Fibroblast of lung (primary cell): Measurements from ENCODE around the gene JPH2. TPM values are rescaled to one million over a fixed set of nuclear protein-coding genes. Genes with fewer than 3 reads are reported as not detected.

Source experiments
- DNase-seq, 2 donors: peaks; one replicate each; pipeline versions ENCODE4 v3.0.0 to v3.0.0-alpha.2; 2010; ENCODE audit warnings: low read depth in 2 of 2
- H2AFZ ChIP-seq: 2 replicates; pipeline ENCODE4 v1.5.1; 2012; ENCODE audit warnings: low read length, control low read depth, inconsistent platforms
- H3K27ac ChIP-seq: 2 replicates; pipeline ENCODE4 v1.5.1; 2011; ENCODE audit warnings: low read length, control low read depth; ENCODE audit not compliant: insufficient read depth
- H3K27me3 ChIP-seq: 2 replicates; pipeline ENCODE4 v1.5.1; 2011; ENCODE audit warnings: mild to moderate bottlenecking, low read length; ENCODE audit not compliant: control insufficient read depth, insufficient read depth
- H3K36me3 ChIP-seq: 2 replicates; pipeline ENCODE4 v1.5.1; 2011; ENCODE audit warnings: low read length; ENCODE audit not compliant: control insufficient read depth, insufficient read depth
- H3K4me1 ChIP-seq: 2 replicates; pipeline ENCODE4 v1.5.1; 2011; ENCODE audit warnings: low read length; ENCODE audit not compliant: control insufficient read depth, insufficient read depth; ENCODE audit errors: extremely low read depth
- H3K4me2 ChIP-seq: 2 replicates; pipeline ENCODE4 v1.5.1; 2011; ENCODE audit warnings: low read length, control low read depth; ENCODE audit not compliant: insufficient read depth; ENCODE audit errors: extremely low read depth
- H3K4me3 ChIP-seq, 4 experiments: fragments of 200-600 bp in 1 of 4; sonication (generic) in 1 of 4; replicated peaks in 1 of 4; 2 replicates each; pipeline ENCODE4 v1.5.1; 2011 to 2016; ENCODE audit warnings: low read length in 4 of 4, low read depth in 3 of 4, mild to moderate bottlenecking in 3 of 4, control low read depth in 2 of 4, inconsistent platforms in 1 of 4, mixed read lengths in 1 of 4; ENCODE audit not compliant: insufficient read depth in 1 of 4; ENCODE audit errors: control extremely low read depth in 1 of 4
- H3K79me2 ChIP-seq: 2 replicates; pipeline ENCODE4 v1.5.1; 2012; ENCODE audit warnings: mild to moderate bottlenecking, low read length, inconsistent platforms; ENCODE audit not compliant: control insufficient read depth, insufficient read depth
- H3K9ac ChIP-seq: 2 replicates; pipeline ENCODE4 v1.5.1; 2011; ENCODE audit warnings: mild to moderate bottlenecking, low read length, control low read depth; ENCODE audit not compliant: insufficient read depth
- H3K9me3 ChIP-seq: 2 replicates; pipeline ENCODE4 v1.5.1; 2012; ENCODE audit warnings: low read depth, low read length; ENCODE audit not compliant: control insufficient read depth, insufficient read depth
- H4K20me1 ChIP-seq: 2 replicates; pipeline ENCODE4 v1.5.1; 2011; ENCODE audit warnings: low read length; ENCODE audit not compliant: control insufficient read depth, insufficient read depth; ENCODE audit errors: extremely low read depth
- EZH2 ChIP-seq: IDR thresholded peaks from 2 replicates; pipeline ENCODE4 v1.5.1; 2012; ENCODE audit warnings: low read length, control low read depth, mild to moderate bottlenecking; ENCODE audit errors: missing control alignments
- polyA plus RNA-seq, 2 donors: library from polyadenylated mRNA; depleted of rRNA in 1 of 2; stranded (reverse) in 1 of 2; unstranded in 1 of 2; fragments of >200 nt; gene quantifications; 2 replicates each; pipeline ENCODE4 v1.2.1, GENCODE V29; 2011 to 2012; ENCODE audit warnings: missing spikeins in 1 of 2
- total RNA-seq: library from RNA; depleted of rRNA; stranded (reverse); fragments of >200 nt; gene quantifications from 2 replicates; pipeline ENCODE4 v1.2.1, GENCODE V29; 2014
- TF ChIP-seq, protein P1 (sequence below), 2 donors: IDR thresholded peaks in 1 of 2; conservative IDR thresholded peaks in 1 of 2; 1 replicate in 1 of 2; 2 replicates in 1 of 2; pipeline ENCODE4 v1.5.1; 2011 to 2012; ENCODE audit warnings: low read length in 2 of 2, control low read depth in 1 of 2, inconsistent platforms in 1 of 2, low read depth in 1 of 2, mild to moderate bottlenecking in 1 of 2

The JPH2 gene
- total and polyA plus RNA-seq, 2 donors (not counting 1 experiment from before 2014, with no cell fraction given), result 0.66 to 4.9 TPM

DNA sequence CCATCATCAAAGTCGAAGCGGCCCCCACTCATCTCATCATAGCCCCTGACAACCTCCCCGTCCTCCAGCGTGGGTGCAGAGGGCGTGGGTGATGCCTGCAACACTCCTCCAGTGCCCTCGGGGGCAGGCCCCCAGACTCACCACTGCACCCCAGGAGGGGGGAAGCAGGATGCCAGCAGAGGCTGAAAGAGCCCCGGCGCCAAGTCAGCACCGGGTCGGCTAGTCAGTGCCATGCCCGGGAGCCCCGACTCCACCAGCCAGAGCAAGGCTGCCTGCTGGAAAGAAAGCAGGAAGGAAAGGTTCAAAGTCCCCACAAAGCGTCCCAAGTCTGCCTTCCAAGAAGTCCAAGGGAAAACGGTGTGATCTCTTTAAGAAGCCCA is 324 bp downstream of the JPH2 start:
- Histone ChIP-seq H3K9me3 (no peaks in the 10 kb centered on the region), H3K4me2 (peak overlapping the region; percentile 91), H3K36me3 (no peaks in the 10 kb centered on the region), H3K27ac (peak overlapping the region; percentile 52), H3K4me3 (peak overlapping the region; percentile 39 to 60 (median 41)), H3K27me3 (no peaks in the 10 kb centered on the region), H2AFZ (peak overlapping the region; percentile 63), H3K79me2 (no peaks in the 10 kb centered on the region), H4K20me1 (no peaks in the 10 kb centered on the region), H3K4me1 (peaks cover 15% of the 10 kb centered on the region), H3K9ac (peak overlapping the region; percentile 25)
- DNase-seq, result no peak
- TF ChIP-seq EZH2, result no peak
- TF ChIP-seq, protein P1, sequence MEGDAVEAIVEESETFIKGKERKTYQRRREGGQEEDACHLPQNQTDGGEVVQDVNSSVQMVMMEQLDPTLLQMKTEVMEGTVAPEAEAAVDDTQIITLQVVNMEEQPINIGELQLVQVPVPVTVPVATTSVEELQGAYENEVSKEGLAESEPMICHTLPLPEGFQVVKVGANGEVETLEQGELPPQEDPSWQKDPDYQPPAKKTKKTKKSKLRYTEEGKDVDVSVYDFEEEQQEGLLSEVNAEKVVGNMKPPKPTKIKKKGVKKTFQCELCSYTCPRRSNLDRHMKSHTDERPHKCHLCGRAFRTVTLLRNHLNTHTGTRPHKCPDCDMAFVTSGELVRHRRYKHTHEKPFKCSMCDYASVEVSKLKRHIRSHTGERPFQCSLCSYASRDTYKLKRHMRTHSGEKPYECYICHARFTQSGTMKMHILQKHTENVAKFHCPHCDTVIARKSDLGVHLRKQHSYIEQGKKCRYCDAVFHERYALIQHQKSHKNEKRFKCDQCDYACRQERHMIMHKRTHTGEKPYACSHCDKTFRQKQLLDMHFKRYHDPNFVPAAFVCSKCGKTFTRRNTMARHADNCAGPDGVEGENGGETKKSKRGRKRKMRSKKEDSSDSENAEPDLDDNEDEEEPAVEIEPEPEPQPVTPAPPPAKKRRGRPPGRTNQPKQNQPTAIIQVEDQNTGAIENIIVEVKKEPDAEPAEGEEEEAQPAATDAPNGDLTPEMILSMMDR (conservative IDR thresholded peaks at IDR 0.05 in 1 of 2, IDR thresholded peaks at IDR 0.05 in 1 of 2; ENCODE audit: low read depth in 1 of 2, low read length in 2 of 2), result no peak

DNA sequence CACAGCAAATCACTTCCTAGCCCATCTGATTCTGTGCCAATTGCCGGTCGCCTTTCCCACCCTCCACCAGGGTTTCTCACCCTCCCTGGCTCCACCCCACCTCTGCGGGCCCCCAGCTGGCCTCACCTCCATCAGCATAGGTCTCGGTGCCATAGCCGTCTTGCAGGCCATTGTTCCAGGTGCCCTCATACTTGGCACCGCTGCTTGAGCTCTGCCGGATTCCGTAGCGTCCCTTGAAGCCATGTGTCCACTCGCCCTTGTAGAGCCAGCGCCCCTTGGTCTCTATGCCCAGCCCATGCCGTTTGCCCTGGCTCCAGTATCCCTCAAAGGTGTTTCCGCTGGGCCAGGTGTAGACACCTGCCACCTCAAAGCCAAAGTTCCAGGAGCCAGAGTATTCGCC is 787 bp downstream of the JPH2 start:
- Histone ChIP-seq H3K27ac (no peak overlapping the region), H2AFZ (no peak overlapping the region), H3K36me3 (no peaks in the 10 kb centered on the region), H3K4me3 (no peak overlapping the region), H3K4me1 (peaks cover 19% of the 10 kb centered on the region), H3K9ac (no peak overlapping the region), H4K20me1 (no peaks in the 10 kb centered on the region), H3K9me3 (no peaks in the 10 kb centered on the region), H3K4me2 (peak overlapping the region; percentile 91), H3K27me3 (no peaks in the 10 kb centered on the region), H3K79me2 (no peaks in the 10 kb centered on the region)
- TF ChIP-seq, protein P1 (conservative IDR thresholded peaks at IDR 0.05 in 1 of 2, IDR thresholded peaks at IDR 0.05 in 1 of 2; ENCODE audit: low read depth in 1 of 2, low read length in 2 of 2), result no peak
- TF ChIP-seq EZH2, result no peak
- DNase-seq, result no peak

DNA sequence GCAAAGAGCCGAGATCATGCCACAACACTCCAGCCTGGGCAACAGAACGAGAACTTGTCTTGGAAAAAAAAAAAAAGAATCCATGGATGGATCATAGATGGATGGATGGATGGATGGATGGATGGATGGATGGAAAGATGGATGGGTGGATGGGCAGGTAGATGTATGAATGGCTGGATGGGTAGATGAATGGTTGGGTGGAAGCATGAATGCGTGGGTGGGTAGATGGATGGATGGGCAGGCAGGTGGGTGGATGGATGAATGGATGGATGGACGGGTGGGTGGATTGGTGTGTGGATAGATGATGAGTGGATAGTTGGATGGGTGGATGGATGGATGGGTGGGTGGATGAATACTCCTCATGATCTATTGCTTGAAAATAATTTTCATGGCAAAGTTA is 1.4 kb downstream of the JPH2 start:
- no peaks in the 10 kb centered on the region for H4K20me1 ChIP-seq
- H2AFZ ChIP-seq, result no peak overlapping the region
- no peak for DNase-seq
- no peak overlapping the region for H3K27ac ChIP-seq
- H3K79me2 ChIP-seq, result no peaks in the 10 kb centered on the region
- no peaks in the 10 kb centered on the region for H3K9me3 ChIP-seq
- TF ChIP-seq EZH2, result no peak
- TF ChIP-seq, protein P1 (conservative IDR thresholded peaks at IDR 0.05 in 1 of 2, IDR thresholded peaks at IDR 0.05 in 1 of 2; ENCODE audit: low read depth in 1 of 2, low read length in 2 of 2), result no peak
- peaks cover 20% of the 10 kb centered on the region for H3K4me1 ChIP-seq
- H3K4me3 ChIP-seq, result no peak overlapping the region
- H3K36me3 ChIP-seq, result no peaks in the 10 kb centered on the region
- H3K27me3 ChIP-seq, result no peaks in the 10 kb centered on the region
- H3K9ac ChIP-seq, result no peak overlapping the region
- H3K4me2 ChIP-seq, result no peak overlapping the region
